UCSD-AML1 (cell line): ENCODE data around the gene FKBP15.
"Not testable (repeated sequence)": the region's sequence is repeated elsewhere in the genome, so short reads cannot be mapped to it uniquely, and the experiment has no call there.

Experiments
- DNase-seq: peaks from one replicate; lab custom pipeline; 2025; ENCODE audit not compliant: unreplicated experiment; lab: John Stamatoyannopoulos, UW

The FKBP15 gene

GRCh38 chr9:113237026-113237425 lies 15.9 kb upstream of the FKBP15 start:
- DNase-seq, result no peak

- DNase-seq, result not testable (repeated sequence)
Measured at GRCh38 chr9:113235701-113236255, 14.7 kb upstream of the FKBP15 start.

- no peak for DNase-seq
Measured at GRCh38 chr9:113231701-113232100, 10.6 kb upstream of the FKBP15 start.

GRCh38 chr9:113228130-113228665 lies 7.1 kb upstream of the FKBP15 start:
- no peak for DNase-seq

GRCh38 chr9:113227436-113227835 lies 6.4 kb upstream of the FKBP15 start:
- DNase-seq, result no peak

- no peak for DNase-seq
Measured at GRCh38 chr9:113223963-113224362, 2.9 kb upstream of the FKBP15 start.

GRCh38 chr9:113222482-113222841 lies 1.4 kb upstream of the FKBP15 start:
- DNase-seq, result no peak

GRCh38 chr9:113221800-113222481 lies 864 bp upstream of the FKBP15 start:
- no peak for DNase-seq

- DNase-seq, result no peak
Measured at GRCh38 chr9:113220467-113221002, 542 bp downstream of the FKBP15 start.

- DNase-seq, result no peak
Measured at GRCh38 chr9:113219969-113220368, 1.1 kb downstream of the FKBP15 start.

GRCh38 chr9:113219186-113219936 lies 1.7 kb downstream of the FKBP15 start:
- no peak for DNase-seq

- no peak for DNase-seq
Measured at GRCh38 chr9:113216406-113216805, 4.7 kb downstream of the FKBP15 start.

- no peak for DNase-seq
Measured at GRCh38 chr9:113215132-113215531, 5.9 kb downstream of the FKBP15 start.

GRCh38 chr9:113210815-113211214 lies 10.3 kb downstream of the FKBP15 start:
- no peak for DNase-seq

GRCh38 chr9:113205861-113206260 lies 15.2 kb downstream of the FKBP15 start:
- no peak for DNase-seq

- no peak for DNase-seq
Measured at GRCh38 chr9:113205432-113205831, 15.6 kb downstream of the FKBP15 start.

- no peak for DNase-seq
Measured at GRCh38 chr9:113199683-113200329, 21.3 kb downstream of the FKBP15 start.

- no peak for DNase-seq
Measured at GRCh38 chr9:113192455-113192854, 28.6 kb downstream of the FKBP15 start.

GRCh38 chr9:113187929-113188595 lies 33.0 kb downstream of the FKBP15 start:
- DNase-seq, result no peak

- no peak for DNase-seq
Measured at GRCh38 chr9:113186137-113186755, 34.8 kb downstream of the FKBP15 start.
